GM12873 (cell line): ENCODE measurements around the gene DNAJC5.

Experiments
- CTCF ChIP-seq: IDR thresholded peaks from 2 replicates; pipeline ENCODE4 v1.5.1; 2012; ENCODE audit warnings: low read depth, mild to moderate bottlenecking, moderate library complexity, low read length, control low read depth; ENCODE audit not compliant: insufficient read depth; ENCODE audit errors: missing control alignments

DNAJC5 gene

GRCh38 chr20:63941282-63942081 lies 46.6 kb downstream of the DNAJC5 start:
- TF ChIP-seq CTCF = no peak

GRCh38 chr20:63942250-63942951 lies 47.5 kb downstream of the DNAJC5 start:
- TF ChIP-seq CTCF = no peak

- no peak for TF ChIP-seq CTCF
Measured at GRCh38 chr20:63942969-63943807, 48.3 kb downstream of the DNAJC5 start.

GRCh38 chr20:63943808-63944077 lies 48.8 kb downstream of the DNAJC5 start:
- TF ChIP-seq CTCF = no peak

GRCh38 chr20:63944078-63944941 lies 49.4 kb downstream of the DNAJC5 start:
- TF ChIP-seq CTCF = no peak

GRCh38 chr20:63945031-63945658 lies 50.2 kb downstream of the DNAJC5 start:
- TF ChIP-seq CTCF = no peak
